A204.1 (cell line): ENCODE measurements around the gene CCNJ.
"Not testable (repeated sequence)": the region's sequence is repeated elsewhere in the genome, so short reads cannot be mapped to it uniquely, and the experiment has no call there.

Experiments
- FAIRE-seq: peaks from 2 replicates; lab custom pipeline; 2012; peaks lifted over from hg19 to GRCh38; lab: Jason Lieb, UNC

Gene CCNJ

GRCh38 chr10:96043033-96043892 lies at the start of gene CCNJ:
CCNJ (plus strand) TSS chr10:96043583; CDS start chr10:96044394, 811 bp downstream.
- FAIRE-seq: no peak

GRCh38 chr10:95994376-95994775 lies 49.0 kb upstream of the CCNJ start:
- FAIRE-seq: not testable (repeated sequence)

- FAIRE-seq: no peak
Measured at GRCh38 chr10:95998255-95998784, 45.1 kb upstream of the CCNJ start.

GRCh38 chr10:96013956-96014355 lies 29.4 kb upstream of the CCNJ start:
- no peak for FAIRE-seq

GRCh38 chr10:96014473-96015102 lies 28.8 kb upstream of the CCNJ start:
- FAIRE-seq: no peak

- FAIRE-seq: peak; percentile 78
Measured at GRCh38 chr10:96017191-96017687, 26.1 kb upstream of the CCNJ start.

- FAIRE-seq: no peak
Measured at GRCh38 chr10:96021332-96021731, 22.1 kb upstream of the CCNJ start.

- FAIRE-seq: no peak
Measured at GRCh38 chr10:96022739-96023138, 20.6 kb upstream of the CCNJ start.

- FAIRE-seq: no peak
Measured at GRCh38 chr10:96023168-96023567, 20.2 kb upstream of the CCNJ start.

GRCh38 chr10:96025566-96025965 lies 17.8 kb upstream of the CCNJ start:
- FAIRE-seq: no peak

GRCh38 chr10:96034625-96035024 lies 8.8 kb upstream of the CCNJ start:
- FAIRE-seq: no peak

- FAIRE-seq: no peak
Measured at GRCh38 chr10:96038476-96039387, 4.7 kb upstream of the CCNJ start.

GRCh38 chr10:96041146-96041545 lies 2.2 kb upstream of the CCNJ start:
- FAIRE-seq: no peak

GRCh38 chr10:96043893-96044715 lies 721 bp downstream of the CCNJ start:
- no peak for FAIRE-seq

- no peak for FAIRE-seq
Measured at GRCh38 chr10:96044736-96045135, 1.4 kb downstream of the CCNJ start.

- no peak for FAIRE-seq
Measured at GRCh38 chr10:96046546-96046945, 3.2 kb downstream of the CCNJ start.

GRCh38 chr10:96047004-96047649 lies 3.7 kb downstream of the CCNJ start:
- no peak for FAIRE-seq

GRCh38 chr10:96047925-96048324 lies 4.5 kb downstream of the CCNJ start:
- FAIRE-seq: not testable (repeated sequence)

GRCh38 chr10:96049340-96049739 lies 6.0 kb downstream of the CCNJ start:
- peak; percentile 3 for FAIRE-seq

- no peak for FAIRE-seq
Measured at GRCh38 chr10:96053985-96054384, 10.6 kb downstream of the CCNJ start.

- no peak for FAIRE-seq
Measured at GRCh38 chr10:96056787-96057186, 13.4 kb downstream of the CCNJ start.
